A549 treated with ZK216348 at 1 μM for 4 hours (cell line): Measurements from ENCODE around the gene MTARC1. TPM values are rescaled to one million over a fixed set of nuclear protein-coding genes. Genes with fewer than 3 reads are reported as not detected.

Experiments
- total RNA-seq: library from RNA; stranded (reverse); fragments of 200-300 nt; extraction: Qiagen RNA extraction; gene quantifications from 5 replicates; pipeline ENCODE4 v1.2.3, GENCODE V29; 2022; ENCODE audit warnings: low read depth

The MTARC1 gene
- 8.2 to 12.0 TPM (median 9.9 TPM) in 5 replicates for total RNA-seq

DNA sequence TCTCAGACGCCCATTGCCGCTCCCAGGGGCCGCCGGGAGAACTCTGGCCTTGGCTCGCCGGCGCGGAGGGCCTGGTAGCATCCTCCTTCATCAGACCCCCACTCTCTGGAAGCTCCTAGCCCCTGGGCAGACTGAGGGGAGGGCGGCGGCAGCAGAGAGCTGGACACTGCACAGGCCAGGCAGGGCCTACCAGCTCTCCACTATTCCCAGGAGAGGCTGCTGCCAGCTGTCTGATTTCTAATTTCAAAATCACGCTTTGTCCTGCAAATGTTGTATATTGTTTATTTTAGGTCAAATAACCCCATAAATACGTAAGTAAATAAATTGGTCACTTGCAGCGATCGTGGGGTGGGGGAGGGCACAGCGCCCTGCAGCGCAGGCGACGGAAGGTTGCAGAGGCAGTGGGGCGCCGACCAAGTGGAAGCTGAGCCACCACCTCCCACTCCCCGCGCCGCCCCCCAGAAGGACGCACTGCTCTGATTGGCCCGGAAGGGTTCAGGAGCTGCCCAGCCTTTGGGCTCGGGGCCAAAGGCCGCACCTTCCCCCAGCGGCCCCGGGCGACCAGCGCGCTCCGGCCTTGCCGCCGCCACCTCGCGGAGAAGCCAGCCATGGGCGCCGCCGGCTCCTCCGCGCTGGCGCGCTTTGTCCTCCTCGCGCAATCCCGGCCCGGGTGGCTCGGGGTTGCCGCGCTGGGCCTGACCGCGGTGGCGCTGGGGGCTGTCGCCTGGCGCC is at the start of gene MTARC1:
Gene MTARC1, plus strand, starts transcription at position 577 of the 732 bp plus-strand sequence. Its CDS starts 32 bp downstream, at position 609.

DNA sequence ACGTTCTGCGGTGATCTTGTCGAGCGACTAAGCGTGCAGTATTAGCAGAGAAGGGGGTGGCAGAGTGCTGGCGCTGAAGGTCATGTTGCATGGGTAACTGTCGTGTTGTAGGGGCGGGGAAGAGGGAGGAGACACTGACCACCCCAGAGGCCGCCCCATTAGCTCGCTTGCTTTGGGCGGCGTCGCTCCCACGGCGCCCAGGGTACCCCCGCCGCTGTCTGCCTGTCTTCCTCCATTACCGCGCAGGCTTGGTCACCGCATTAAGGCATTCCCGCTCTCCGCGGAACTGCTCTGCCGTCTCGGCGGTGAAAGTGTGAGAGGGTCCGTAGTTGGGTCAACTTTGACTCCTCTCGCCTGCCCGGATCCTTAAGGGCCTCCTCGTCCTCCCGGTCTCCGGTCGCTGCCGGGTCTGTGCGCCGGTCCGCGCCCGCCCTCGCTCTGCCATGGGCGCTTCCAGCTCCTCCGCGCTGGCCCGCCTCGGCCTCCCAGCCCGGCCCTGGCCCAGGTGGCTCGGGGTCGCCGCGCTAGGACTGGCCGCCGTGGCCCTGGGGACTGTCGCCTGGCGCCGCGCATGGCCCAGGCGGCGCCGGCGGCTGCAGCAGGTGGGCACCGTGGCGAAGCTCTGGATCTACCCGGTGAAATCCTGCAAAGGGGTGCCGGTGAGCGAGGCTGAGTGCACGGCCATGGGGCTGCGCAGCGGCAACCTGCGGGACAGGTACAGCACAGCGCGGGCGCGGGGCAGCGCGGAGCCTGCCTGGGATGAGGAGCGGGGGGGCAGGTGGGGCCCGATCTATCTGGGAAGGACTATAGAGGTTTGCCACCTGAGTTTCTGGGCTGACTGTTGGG is 38.4 kb upstream of the MTARC1 start, which contains the start of gene MTARC2:
Gene MTARC2, plus strand, starts transcription at position 234 of the 846 bp plus-strand sequence. Its CDS starts 210 bp downstream, at position 444.

Other genes with a start within 250 kb of the MTARC1 start
- 4.9 to 6.8 TPM (median 5.7 TPM) in 5 replicates for gene C1orf115, start 96.5 kb upstream of the MTARC1 start, total RNA-seq
- 11.1 to 13.7 TPM (median 12.9 TPM) in 5 replicates for gene MTARC2, start 38.6 kb upstream of the MTARC1 start, total RNA-seq
- 3.9 to 6.2 TPM (median 5.3 TPM) in 5 replicates for gene HLX, start 92.5 kb downstream of the MTARC1 start, total RNA-seq